HG03432 (cell line): ENCODE data around the gene DHH.
A peak's percentile ranks its signal among the peaks of the same experiment; 100 is the strongest.
"Not testable (repeated sequence)": the region's sequence is repeated elsewhere in the genome, so short reads cannot be mapped to it uniquely, and the experiment has no call there.

Source experiments
- ATAC-seq: cut with Tn5 transposase; IDR thresholded peaks from one replicate; pipeline ENCODE4 v1.9.1; 2021; ENCODE audit warnings: mild to moderate bottlenecking, moderate library complexity; ENCODE audit not compliant: unreplicated experiment

DHH gene

GRCh38 chr12:49079793-49080192, 14.8 kb downstream of the DHH start:
- no peak for ATAC-seq

DNA sequence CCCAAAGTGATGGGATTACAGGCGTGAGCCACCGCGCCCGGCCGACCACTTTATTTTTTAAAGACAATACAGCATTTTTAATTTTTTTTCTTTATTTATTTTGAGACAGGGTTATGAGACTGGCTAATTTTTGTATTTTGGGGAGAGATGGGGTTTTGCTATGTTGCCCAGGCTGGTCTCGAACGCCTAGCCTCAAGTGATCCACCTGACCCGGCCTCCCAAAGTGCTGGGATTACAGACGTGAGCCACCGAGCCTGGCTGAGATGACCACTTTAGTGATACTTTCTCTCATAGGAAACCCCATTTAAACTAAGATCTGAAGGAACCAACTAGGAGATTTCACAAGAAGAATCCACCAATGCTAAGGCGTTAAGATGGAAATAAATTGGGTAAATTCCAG, 23.6 kb downstream of the DHH start:
- ATAC-seq: no peak

DNA sequence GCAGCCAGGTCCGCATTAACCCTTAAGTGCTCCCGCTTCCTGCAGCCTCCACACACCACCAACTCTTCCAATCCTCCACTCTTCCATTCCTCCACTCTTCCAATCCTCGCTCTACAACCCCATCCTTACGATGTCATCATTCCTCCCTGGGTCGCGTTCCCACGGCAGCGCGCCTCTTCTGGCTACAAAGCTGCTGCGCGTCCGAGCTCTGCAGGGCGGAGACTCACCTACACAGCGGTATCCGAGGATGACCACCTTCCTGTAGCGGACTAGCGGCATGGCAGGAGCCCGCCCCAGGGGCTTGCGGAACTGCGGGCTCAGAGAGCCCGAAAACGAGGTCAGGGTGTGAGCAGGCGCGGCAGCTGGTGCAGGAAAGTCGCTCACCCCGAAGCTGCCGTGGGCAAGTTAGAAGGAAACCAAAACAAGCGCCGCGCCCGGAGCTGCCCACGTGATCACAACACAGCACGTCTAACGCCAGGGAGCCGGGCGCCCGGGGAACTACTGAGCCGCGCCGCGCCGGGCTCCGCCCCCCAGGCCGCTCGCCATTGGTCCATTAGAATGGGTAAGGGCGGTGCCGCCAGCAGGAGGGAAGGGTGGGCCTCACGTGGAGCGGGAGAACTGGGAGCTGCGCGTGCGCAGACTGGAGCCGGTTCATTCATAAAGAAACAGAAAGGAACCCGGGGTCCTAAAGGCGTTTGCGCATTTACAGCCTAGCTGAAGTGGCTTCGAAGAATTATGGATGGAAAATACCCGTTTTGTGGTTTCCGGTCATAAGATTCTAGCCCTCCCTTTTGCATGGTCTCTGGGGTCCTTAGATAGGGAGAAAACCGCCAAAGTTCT, 24.9 kb downstream of the DHH start, which contains the start of gene RHEBL1:
TSS of gene RHEBL1 (minus strand) at position 473 of the 840 bp plus-strand sequence. CDS start at position 279, 194 bp downstream.
- ATAC-seq: peak; percentile 99

DNA sequence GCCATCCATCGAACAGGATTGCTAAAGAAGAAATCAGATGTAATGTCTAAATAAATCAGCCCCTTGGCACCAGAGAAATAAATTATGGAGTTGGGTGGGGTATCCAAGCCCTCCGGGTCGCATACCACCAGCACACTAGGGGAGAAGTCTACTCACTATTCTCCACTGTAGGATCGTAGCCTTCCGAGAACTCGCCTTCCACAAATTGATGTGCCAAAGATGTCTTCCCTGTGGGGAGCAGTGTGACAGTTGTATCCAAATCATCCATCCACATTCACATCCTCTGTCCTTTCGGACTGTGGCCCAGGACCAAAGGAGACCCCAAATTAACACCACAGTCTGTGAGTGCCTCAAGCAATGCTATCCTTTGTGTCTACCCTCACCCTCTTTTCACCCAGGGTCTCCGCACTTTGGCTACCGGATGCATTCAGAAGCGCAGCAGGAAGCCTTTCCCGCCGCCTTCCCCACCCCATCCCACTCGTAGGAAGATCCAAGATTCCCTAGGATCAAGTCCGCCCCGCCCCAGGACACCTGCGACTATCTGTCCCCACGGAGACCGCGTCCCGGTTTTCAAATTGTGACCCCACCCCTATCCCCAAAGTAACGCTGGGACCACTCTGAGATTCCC, 25.6 kb downstream of the DHH start:
- ATAC-seq: no peak

GRCh38 chr12:49066120-49066519, 28.5 kb downstream of the DHH start:
- no peak for ATAC-seq

DNA sequence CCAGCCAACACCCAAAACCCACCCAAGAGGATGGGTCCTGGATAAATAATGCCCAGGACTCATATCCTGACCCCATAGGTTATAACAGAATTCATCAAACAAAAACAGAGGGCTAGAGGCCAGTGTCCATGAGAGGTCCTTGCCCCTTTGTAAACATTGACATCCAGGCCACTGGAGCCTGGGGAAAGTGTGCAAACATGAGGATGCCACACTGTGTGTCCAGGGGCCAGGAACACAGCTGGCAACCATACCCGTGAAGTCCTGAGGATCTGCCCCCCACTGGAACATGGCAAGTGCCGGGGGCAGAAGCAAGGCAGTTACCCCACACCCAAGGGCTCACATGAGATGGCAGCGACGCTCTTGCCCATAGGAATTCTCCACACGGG, 29.8 kb downstream of the DHH start:
- ATAC-seq: no peak

DNA sequence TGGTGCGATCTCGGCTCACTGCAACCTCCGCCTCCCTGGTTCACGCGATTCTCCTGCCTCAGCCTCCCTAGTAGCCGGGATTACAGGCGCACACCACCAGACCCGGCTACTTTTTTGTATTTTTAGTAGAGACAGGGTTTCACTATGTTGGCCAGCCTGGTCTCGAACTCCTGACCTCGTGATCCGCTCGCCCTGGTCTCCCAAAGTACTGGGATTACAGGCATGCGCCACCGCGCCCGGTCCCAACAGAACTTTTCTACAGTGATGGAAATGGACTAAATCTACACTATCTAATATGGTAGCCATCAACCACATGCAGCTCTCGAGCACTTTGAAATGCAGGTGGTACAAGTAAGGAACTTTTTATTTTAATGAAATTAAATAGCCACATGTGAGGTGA, 32.7 kb downstream of the DHH start:
- not testable (repeated sequence) for ATAC-seq

GRCh38 chr12:49061157-49061650, 33.4 kb downstream of the DHH start:
- peak; percentile 1 for ATAC-seq

- peak; percentile 65 for ATAC-seq
These were observed 34.1 kb downstream of the DHH start, which contains the start of gene KMT2D for GRCh38 chr12:49060237-49061156. KMT2D (minus strand) TSS chr12:49060794; CDS start chr12:49055324, 5,470 bp downstream.

GRCh38 chr12:49059299-49060171, 35.1 kb downstream of the DHH start:
- ATAC-seq: peak; percentile 18

DNA sequence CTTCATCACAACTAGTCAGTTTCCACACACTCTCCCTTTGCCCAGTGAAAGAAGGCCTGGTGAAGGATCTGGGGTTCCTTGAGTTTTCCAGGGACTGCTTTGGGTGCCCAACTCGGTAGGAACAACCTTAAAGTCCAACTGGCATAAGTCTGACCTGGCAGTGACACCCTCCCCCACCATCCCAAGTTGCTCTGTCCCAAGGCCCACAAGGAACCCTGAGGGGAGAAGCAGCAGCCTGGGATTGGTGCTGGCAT, 35.6 kb downstream of the DHH start:
- ATAC-seq: no peak

DNA sequence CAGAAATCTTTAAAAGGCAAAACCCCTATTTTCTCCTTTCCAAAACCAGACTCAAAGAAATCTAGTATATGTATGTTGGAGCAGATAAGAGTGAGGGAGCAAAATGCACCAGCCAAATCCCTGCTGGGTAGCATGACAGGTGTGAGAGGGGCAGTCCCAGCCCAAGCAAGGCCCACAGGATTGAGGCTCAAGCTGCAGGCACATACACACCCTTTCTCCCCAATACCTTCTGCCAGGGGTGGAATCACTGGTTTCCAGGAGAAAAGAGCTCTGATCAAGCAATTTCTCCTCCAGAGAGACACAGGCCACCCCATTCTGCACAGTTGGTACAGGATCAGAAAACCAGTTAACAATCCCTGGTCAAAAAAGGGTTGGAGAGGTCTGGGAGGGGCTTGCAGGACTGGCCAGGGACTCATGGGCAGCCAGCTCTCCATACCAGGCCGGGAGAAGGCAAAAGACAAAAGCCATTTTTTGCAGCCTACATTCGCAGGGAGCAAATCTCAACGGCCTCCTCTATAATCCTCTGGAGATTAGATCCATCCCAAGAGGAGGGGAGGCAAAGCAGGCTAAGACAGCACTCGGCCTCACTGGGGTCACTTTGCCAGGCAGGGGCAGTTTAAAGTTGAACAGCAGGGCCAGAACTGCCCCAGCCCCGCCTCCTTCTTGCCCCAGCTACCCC, 36.1 kb downstream of the DHH start:
- no peak for ATAC-seq

DNA sequence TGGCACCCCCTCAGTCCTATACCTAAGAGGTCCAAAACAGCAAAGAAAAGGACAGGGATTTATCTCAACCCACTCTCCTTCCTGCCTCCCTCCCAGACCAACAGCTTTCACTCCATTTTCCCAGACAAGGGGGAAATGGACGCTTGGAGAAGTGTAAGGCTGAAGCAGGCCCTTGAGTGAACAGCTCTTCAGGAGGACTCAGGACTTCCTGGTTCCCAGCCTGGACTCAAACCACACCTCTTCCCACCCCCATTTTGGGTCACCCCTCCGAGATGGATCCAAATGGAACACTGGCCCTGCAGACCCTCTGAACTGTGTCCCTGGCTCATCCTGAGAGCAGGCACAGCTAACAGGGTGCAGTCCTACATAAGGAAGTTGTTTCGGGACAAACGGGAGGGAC, 36.7 kb downstream of the DHH start:
- no peak for ATAC-seq

- peak; percentile 53 for ATAC-seq
These were observed 38.4 kb downstream of the DHH start for GRCh38 chr12:49055978-49056754.

DNA sequence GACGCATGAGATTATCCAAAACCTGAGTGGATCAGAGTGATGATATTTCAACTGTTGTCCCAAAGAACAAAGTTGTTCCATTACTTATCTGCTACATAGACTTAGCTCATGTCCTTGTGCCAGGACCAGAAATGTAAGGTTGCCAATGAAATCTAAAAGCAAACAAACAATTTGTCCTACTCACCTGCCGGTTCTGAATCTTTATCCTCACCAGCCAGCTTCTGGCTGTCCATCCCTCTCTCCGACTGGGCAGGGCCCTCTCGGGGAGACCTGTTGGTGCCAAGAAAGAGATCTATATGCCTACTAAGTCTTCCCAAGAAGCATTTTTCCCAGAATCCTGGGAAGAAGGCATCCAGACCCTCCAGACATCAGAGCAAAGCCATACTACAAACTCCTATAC, 39.5 kb downstream of the DHH start:
- no peak for ATAC-seq

GRCh38 chr12:49054524-49054923, 40.1 kb downstream of the DHH start:
- ATAC-seq: no peak

- no peak for ATAC-seq
These were observed 40.5 kb downstream of the DHH start for GRCh38 chr12:49054096-49054495.

- ATAC-seq: no peak
These were observed 42.0 kb downstream of the DHH start for GRCh38 chr12:49052451-49053208.
